ENCODE results near the gene PRRT1B.
A peak's percentile ranks its signal among the peaks of the same experiment; 100 is the strongest.

Gene PRRT1B

GRCh38 chr9:131594906-131595665 lies 49.8 kb downstream of the PRRT1B start:
- DNase-seq (ENCODE audit: low spot score) (no peak), FAIRE-seq (no peak)

- no peak for DNase-seq (ENCODE audit: low spot score)
- FAIRE-seq, result no peak
Measured at GRCh38 chr9:131595696-131596429, 50.5 kb downstream of the PRRT1B start.

- FAIRE-seq, result no peak
- no peak for DNase-seq (ENCODE audit: low spot score)
Measured at GRCh38 chr9:131596430-131596743, 51.1 kb downstream of the PRRT1B start.

- DNase-seq (ENCODE audit: low spot score) (no peak), FAIRE-seq (peak; percentile 23)
Measured at GRCh38 chr9:131597246-131597645, 51.9 kb downstream of the PRRT1B start.

GRCh38 chr9:131598121-131598520 lies 52.8 kb downstream of the PRRT1B start:
- DNase-seq (ENCODE audit: low spot score), result no peak
- FAIRE-seq, result no peak

- FAIRE-seq, result no peak
Measured at GRCh38 chr9:131601683-131602181, 56.4 kb downstream of the PRRT1B start.

GRCh38 chr9:131603199-131603598 lies 57.9 kb downstream of the PRRT1B start:
- no peak for FAIRE-seq
- DNase-seq (ENCODE audit: low spot score), result no peak

More at GRCh38 chr9:131601683-131602181, 56.4 kb downstream of the PRRT1B start:
- no peak for DNase-seq (ENCODE audit: low spot score)

- FAIRE-seq (no peak), DNase-seq (ENCODE audit: low spot score) (no peak)
Measured at GRCh38 chr9:131603711-131604439, 58.6 kb downstream of the PRRT1B start.

GRCh38 chr9:131605770-131606590 lies 60.7 kb downstream of the PRRT1B start:
- no peak for DNase-seq (ENCODE audit: low spot score)
- no peak for FAIRE-seq

GRCh38 chr9:131606896-131607567 lies 61.7 kb downstream of the PRRT1B start:
- no peak for FAIRE-seq
- no peak for DNase-seq (ENCODE audit: low spot score)

- no peak for FAIRE-seq
- DNase-seq (ENCODE audit: low spot score), result no peak
Measured at GRCh38 chr9:131607591-131607990, 62.3 kb downstream of the PRRT1B start.

GRCh38 chr9:131608493-131609037 lies 63.2 kb downstream of the PRRT1B start:
- DNase-seq (ENCODE audit: low spot score) (peak; percentile 93), FAIRE-seq (no peak)
